DOHH2 (cell line): ENCODE results near the gene RPS27L.
A peak's percentile ranks its signal among the peaks of the same experiment; 100 is the strongest.

Experiments used
- H3F3A ChIP-seq: fragments of 200-600 bp; sonication (generic), shearing (Covaris generic); 2 replicates; pipeline ENCODE4 v1.6.0; 2016; ENCODE audit warnings: antibody characterized with exemption, mild to moderate bottlenecking; ENCODE audit not compliant: control insufficient read depth, insufficient read depth
- H3K27ac ChIP-seq: fragments of 200-600 bp; sonication (generic); 2 replicates; pipeline ENCODE4 v1.5.1; 2014; ENCODE audit warnings: low read depth, mild to moderate bottlenecking, low read length, moderate library complexity
- H3K27me3 ChIP-seq: fragments of 200-600 bp; sonication (generic); 2 replicates; pipeline ENCODE4 v1.6.1; 2014; ENCODE audit warnings: mild to moderate bottlenecking, low read length, mixed read lengths; ENCODE audit not compliant: control insufficient read depth
- H3K36me3 ChIP-seq: fragments of 200-600 bp; sonication (generic); 2 replicates; pipeline ENCODE4 v1.6.1; 2014; ENCODE audit warnings: mild to moderate bottlenecking, low read length, moderate library complexity, mixed read lengths; ENCODE audit not compliant: control insufficient read depth
- H3K4me1 ChIP-seq: fragments of 200-600 bp; sonication (generic); 2 replicates; pipeline ENCODE4 v1.6.1; 2014; ENCODE audit warnings: mild to moderate bottlenecking, low read length, mixed read lengths; ENCODE audit not compliant: control insufficient read depth
- H3K4me2 ChIP-seq: fragments of 200-600 bp; sonication (generic); 2 replicates; pipeline ENCODE4 v1.6.0; 2014; ENCODE audit warnings: mild to moderate bottlenecking, low read length, moderate library complexity
- H3K4me3 ChIP-seq: fragments of 200-600 bp; sonication (generic); 2 replicates; pipeline ENCODE4 v1.5.1; 2014; ENCODE audit warnings: mild to moderate bottlenecking, low read length, mixed read lengths
- H3K79me2 ChIP-seq: fragments of 200-600 bp; sonication (generic); 2 replicates; pipeline ENCODE4 v1.6.1; 2014; ENCODE audit warnings: mild to moderate bottlenecking, low read length, mixed read lengths; ENCODE audit not compliant: control insufficient read depth
- H3K9me2 ChIP-seq: fragments of 200-600 bp; sonication (generic); replicated peaks from 2 replicates; pipeline ENCODE4 v1.6.1; 2014; ENCODE audit warnings: mild to moderate bottlenecking, low read length, mixed read lengths; ENCODE audit not compliant: control insufficient read depth
- H3K9me3 ChIP-seq: fragments of 200-600 bp; sonication (generic); 2 replicates; pipeline ENCODE4 v1.6.1; 2014; ENCODE audit warnings: antibody characterized with exemption, low read length, mixed read lengths; ENCODE audit not compliant: control insufficient read depth, insufficient read depth
- H4K20me1 ChIP-seq: fragments of 200-600 bp; sonication (generic); 2 replicates; pipeline ENCODE4 v1.6.0; 2014; ENCODE audit warnings: low read depth, mild to moderate bottlenecking, antibody characterized with exemption, low read length, moderate library complexity; ENCODE audit not compliant: control insufficient read depth, insufficient read depth
- CTCF ChIP-seq: fragments of 200-600 bp; sonication (generic); IDR thresholded peaks from one replicate; pipeline ENCODE4 v1.5.1; 2014; ENCODE audit warnings: antibody characterized with exemption, mild to moderate bottlenecking, low read depth, low read length; ENCODE audit not compliant: poor library complexity, severe bottlenecking
- EZH2phosphoT487 ChIP-seq: fragments of 200-600 bp; sonication (generic); IDR thresholded peaks from 2 replicates; pipeline ENCODE4 v1.6.1; 2017; ENCODE audit warnings: borderline replicate concordance, mild to moderate bottlenecking, antibody characterized with exemption, low read length, moderate library complexity, mixed read lengths

Gene RPS27L

GRCh38 chr15:63155486-63155885 lies 1.8 kb downstream of the RPS27L start:
- no peaks in the 10 kb centered on the region for H4K20me1 ChIP-seq
- H3K9me3 ChIP-seq, result no peaks in the 10 kb centered on the region
- no peak for TF ChIP-seq EZH2phosphoT487
- no peak for TF ChIP-seq CTCF
- H3K4me3 ChIP-seq, result peak overlapping the region; percentile 32; the same call in 1 of the 2 replicates
- H3K4me2 ChIP-seq, result peak overlapping the region; percentile 93
- peaks cover 22% of the 10 kb centered on the region for H3K4me1 ChIP-seq
- H3K27me3 ChIP-seq, result no peaks in the 10 kb centered on the region
- H3K79me2 ChIP-seq, result peaks cover 19% of the 10 kb centered on the region
- no peaks in the 10 kb centered on the region for H3K9me2 ChIP-seq
- H3K36me3 ChIP-seq, result peaks cover 26% of the 10 kb centered on the region
- H3F3A ChIP-seq, result no peaks in the 10 kb centered on the region
- H3K27ac ChIP-seq, result no peak overlapping the region

- Histone ChIP-seq H3K79me2 (peaks cover 13% of the 10 kb centered on the region), H3K36me3 (peaks cover 21% of the 10 kb centered on the region)
Observed at GRCh38 chr15:63151665-63152064, 5.6 kb downstream of the RPS27L start.

GRCh38 chr15:63146684-63147083 lies 10.6 kb downstream of the RPS27L start:
- Histone ChIP-seq H3K9me3 (no peaks in the 10 kb centered on the region), H3K27ac (no peak overlapping the region), H4K20me1 (no peaks in the 10 kb centered on the region), H3K4me3 (no peak overlapping the region), H3K4me1 (no peaks in the 10 kb centered on the region), H3K4me2 (no peak overlapping the region), H3K27me3 (no peaks in the 10 kb centered on the region), H3K9me2 (no peaks in the 10 kb centered on the region), H3K36me3 (no peaks in the 10 kb centered on the region), H3F3A (no peaks in the 10 kb centered on the region), H3K79me2 (no peaks in the 10 kb centered on the region)
- TF ChIP-seq EZH2phosphoT487, result no peak
- no peak for TF ChIP-seq CTCF

More at GRCh38 chr15:63151665-63152064, 5.6 kb downstream of the RPS27L start:
- Histone ChIP-seq H3K9me2 (no peaks in the 10 kb centered on the region), H3K27ac (no peak overlapping the region), H3K4me2 (no peak overlapping the region), H3K4me3 (no peak overlapping the region), H3F3A (no peaks in the 10 kb centered on the region), H3K27me3 (no peaks in the 10 kb centered on the region), H4K20me1 (no peaks in the 10 kb centered on the region), H3K9me3 (no peaks in the 10 kb centered on the region), H3K4me1 (peaks cover 13% of the 10 kb centered on the region)
- TF ChIP-seq EZH2phosphoT487, result no peak
- no peak for TF ChIP-seq CTCF

GRCh38 chr15:63145426-63145825 lies 11.9 kb downstream of the RPS27L start:
- Histone ChIP-seq H3K4me1 (no peaks in the 10 kb centered on the region), H3K36me3 (no peaks in the 10 kb centered on the region), H3F3A (no peaks in the 10 kb centered on the region), H4K20me1 (no peaks in the 10 kb centered on the region), H3K27me3 (no peaks in the 10 kb centered on the region), H3K4me3 (no peak overlapping the region), H3K79me2 (no peaks in the 10 kb centered on the region), H3K9me2 (no peaks in the 10 kb centered on the region), H3K27ac (no peak overlapping the region), H3K4me2 (no peak overlapping the region), H3K9me3 (no peaks in the 10 kb centered on the region)
- TF ChIP-seq EZH2phosphoT487 (no peak), CTCF (no peak)
